HG02798 (cell line): ENCODE data around the gene URB2.
A peak's percentile ranks its signal among the peaks of the same experiment; 100 is the strongest.
"Not testable (repeated sequence)": the region's sequence is repeated elsewhere in the genome, so short reads cannot be mapped to it uniquely, and the experiment has no call there.

Experiments used
- ATAC-seq: cut with Tn5 transposase; IDR thresholded peaks from one replicate; pipeline ENCODE4 v1.9.1; 2021; ENCODE audit warnings: mild to moderate bottlenecking; ENCODE audit not compliant: unreplicated experiment, poor library complexity

The URB2 gene

GRCh38 chr1:229608590-229608989, 17.5 kb upstream of the URB2 start:
- no peak for ATAC-seq

GRCh38 chr1:229613938-229614337, 12.1 kb upstream of the URB2 start:
- no peak for ATAC-seq

GRCh38 chr1:229614701-229615100, 11.3 kb upstream of the URB2 start:
- no peak for ATAC-seq

- ATAC-seq, result no peak
Measured at GRCh38 chr1:229617351-229618100, 8.5 kb upstream of the URB2 start.

GRCh38 chr1:229619002-229619401, 7.0 kb upstream of the URB2 start:
- no peak for ATAC-seq

GRCh38 chr1:229619614-229620013, 6.4 kb upstream of the URB2 start:
- ATAC-seq, result no peak

GRCh38 chr1:229620876-229621275, 5.2 kb upstream of the URB2 start:
- no peak for ATAC-seq

- ATAC-seq, result no peak
Measured at GRCh38 chr1:229621663-229622062, 4.4 kb upstream of the URB2 start.

- not testable (repeated sequence) for ATAC-seq
Measured at GRCh38 chr1:229622641-229623120, 3.4 kb upstream of the URB2 start.

GRCh38 chr1:229623225-229623624, 2.8 kb upstream of the URB2 start:
- no peak for ATAC-seq

GRCh38 chr1:229623838-229624237, 2.2 kb upstream of the URB2 start:
- ATAC-seq, result no peak

GRCh38 chr1:229624521-229625070, 1.5 kb upstream of the URB2 start:
- no peak for ATAC-seq

- ATAC-seq, result peak; percentile 52
Measured at GRCh38 chr1:229625071-229625914, 754 bp upstream of the URB2 start.

- ATAC-seq, result no peak
Measured at GRCh38 chr1:229627003-229627402, 956 bp downstream of the URB2 start.

- no peak for ATAC-seq
Measured at GRCh38 chr1:229629261-229629660, 3.2 kb downstream of the URB2 start.

- ATAC-seq, result no peak
Measured at GRCh38 chr1:229631148-229631547, 5.1 kb downstream of the URB2 start.

GRCh38 chr1:229631966-229632365, 5.9 kb downstream of the URB2 start:
- no peak for ATAC-seq

GRCh38 chr1:229636042-229636441, 10.0 kb downstream of the URB2 start:
- ATAC-seq, result no peak

- no peak for ATAC-seq
Measured at GRCh38 chr1:229637746-229638145, 11.7 kb downstream of the URB2 start.

GRCh38 chr1:229640455-229640854, 14.4 kb downstream of the URB2 start:
- no peak for ATAC-seq

GRCh38 chr1:229641306-229641705, 15.3 kb downstream of the URB2 start:
- no peak for ATAC-seq
